ENCODE results near the gene ST6GALNAC3.

DNA sequence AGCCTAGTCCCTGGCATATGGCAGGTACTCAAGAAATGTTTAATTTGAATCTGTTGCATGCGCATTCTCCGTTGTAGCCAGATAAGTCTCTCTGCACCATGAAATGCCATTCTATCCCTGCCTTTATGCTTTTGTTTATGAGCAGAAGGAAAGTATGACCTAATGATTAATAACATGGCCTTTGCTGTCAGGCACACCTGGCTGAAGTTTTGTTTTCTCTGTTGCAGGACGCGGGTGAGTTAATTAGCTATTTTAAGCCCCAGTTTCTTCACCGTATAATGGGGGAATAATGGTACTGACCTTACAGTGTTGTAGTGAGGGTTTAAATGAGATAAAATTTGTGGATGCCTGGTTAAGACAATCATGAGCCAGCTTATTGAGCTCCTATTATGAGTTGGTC lies 87.7 kb downstream of the ST6GALNAC3 start:
- TF ChIP-seq CTCF (IDR thresholded peaks at IDR 0.05) (no peak), POLR2A (IDR thresholded peaks at IDR 0.05) (no peak)

Measured in heart left ventricle (tissue), 13 donors.